K562 (cell line): Measurements from ENCODE around the gene UNKL. TPM values are rescaled to one million over a fixed set of nuclear protein-coding genes. Genes with fewer than 3 reads are reported as not detected.
A peak's percentile ranks its signal among the peaks of the same experiment; 100 is the strongest.

ENCODE experiments used
- COPS2 ChIP-seq: fragments of 450-650 bp; conservative IDR thresholded peaks from 2 replicates; pipeline ENCODE4 v1.6.1; 2016; ENCODE audit warnings: mild to moderate bottlenecking, moderate library complexity
- ETV1 ChIP-seq: fragments of 450-650 bp; conservative IDR thresholded peaks from 2 replicates; pipeline ENCODE4 v1.6.1; 2016; ENCODE audit warnings: missing genetic modification characterization, control low read depth, low read depth, missing compliant biosample characterization
- ILF3 ChIP-seq: fragments of 450-650 bp; IDR thresholded peaks from 2 replicates; pipeline ENCODE4 v1.6.1; 2018; ENCODE audit warnings: antibody characterized with exemption, mild to moderate bottlenecking, moderate library complexity, borderline replicate concordance
- KDM5B ChIP-seq: fragments of 200-600 bp; sonication (generic); IDR thresholded peaks from 2 replicates; pipeline ENCODE4 v1.6.1; 2012; ENCODE audit warnings: low read depth, mild to moderate bottlenecking, moderate library complexity, low read length, control low read depth, inconsistent platforms; ENCODE audit not compliant: insufficient replicate concordance
- MAFK ChIP-seq: IDR thresholded peaks from 2 replicates; pipeline ENCODE4 v1.6.1; 2011; ENCODE audit warnings: low read length, improper control_type of control experiment
- PCBP2 ChIP-seq: fragments of 200-400 bp; formaldehyde crosslinking; IDR thresholded peaks from 2 replicates; pipeline ENCODE4 v1.6.1; 2018; ENCODE audit warnings: low read length, low read depth, mild to moderate bottlenecking, moderate library complexity; ENCODE audit not compliant: poor library complexity, severe bottlenecking
- RBM17 ChIP-seq: fragments of 200-400 bp; formaldehyde crosslinking; IDR thresholded peaks from 2 replicates; pipeline ENCODE4 v1.6.1; 2017; ENCODE audit warnings: low read depth, mild to moderate bottlenecking, low read length, borderline replicate concordance
- TRIM28 ChIP-seq: fragments of 450-650 bp; IDR thresholded peaks from 2 replicates; pipeline ENCODE4 v1.6.1; 2017
- ZBTB17 ChIP-seq: fragments of 450-650 bp; formaldehyde crosslinking; IDR thresholded peaks from 2 replicates; pipeline ENCODE4 v1.4.0; 2020; ENCODE audit warnings: mild to moderate bottlenecking
- ZFP91 ChIP-seq: sonication (generic); formaldehyde crosslinking; IDR thresholded peaks from 2 replicates; pipeline ENCODE4 v1.8.0; 2022; ENCODE audit warnings: mild to moderate bottlenecking, missing genetic modification reagents
- ZNF668 ChIP-seq: fragments of 250-450 bp; sonication (Bioruptor Pico); IDR thresholded peaks from 2 replicates; pipeline ENCODE4 v1.8.0; 2022; ENCODE audit warnings: mild to moderate bottlenecking, inconsistent platforms
- polyA plus RNA-seq, 8 experiments: library from polyadenylated mRNA; depleted of rRNA in 4 of 8; stranded (reverse) in 5 of 8; unstranded in 3 of 8; fragments of >200 nt; fragmentation: Nextera tagmentation in 2 of 8; fragmentation: Illumina TruSeq in 1 of 8; extraction: Ambion mirVana in 2 of 8; extraction: Trizol in 1 of 8; gene quantifications; 2 replicates each; pipeline versions ENCODE4 v1.2.1 to v1.2.3, GENCODE V29; 2011 to 2014; ENCODE audit warnings: inconsistent platforms in 1 of 8, missing spikeins in 1 of 8
- total RNA-seq, 7 experiments: library from RNA; depleted of rRNA in 6 of 7; stranded (reverse); fragments of >200 nt in 6 of 7; fragmentation: Illumina TruSeq in 2 of 7; extraction: Trizol in 2 of 7; gene quantifications; 2 replicates each; pipeline versions ENCODE4 v1.2.1 to v1.2.3, GENCODE V29; 2011 to 2021; ENCODE audit warnings: low replicate concordance in 1 of 7
- TF ChIP-seq, protein P1 (sequence below): fragments of 250-450 bp; sonication (Bioruptor Pico); IDR thresholded peaks from 2 replicates; pipeline ENCODE4 v1.5.1; 2021; ENCODE audit warnings: mild to moderate bottlenecking
- TF ChIP-seq, protein P2 (sequence below): fragments of 450-650 bp; formaldehyde crosslinking; IDR thresholded peaks from 2 replicates; pipeline ENCODE4 v1.4.0; 2022; ENCODE audit warnings: missing genetic modification characterization
- TF ChIP-seq, protein P3 (sequence below): IDR thresholded peaks from 2 replicates; pipeline ENCODE4 v1.6.1; 2012; ENCODE audit warnings: low read depth, low read length, improper control_type of control experiment, borderline replicate concordance
- TF ChIP-seq, protein P4 (sequence below): sonication (generic); formaldehyde crosslinking; IDR thresholded peaks from 2 replicates; pipeline ENCODE4 v1.9.0; 2022; ENCODE audit warnings: mild to moderate bottlenecking, missing genetic modification reagents

Gene UNKL
- total and polyA plus RNA-seq, 9 of the 15 experiments (the other 6 are each of a cell fraction or from before 2014, with no cell fraction given) = 0.37 to 30.2 (median 5.1) TPM

DNA sequence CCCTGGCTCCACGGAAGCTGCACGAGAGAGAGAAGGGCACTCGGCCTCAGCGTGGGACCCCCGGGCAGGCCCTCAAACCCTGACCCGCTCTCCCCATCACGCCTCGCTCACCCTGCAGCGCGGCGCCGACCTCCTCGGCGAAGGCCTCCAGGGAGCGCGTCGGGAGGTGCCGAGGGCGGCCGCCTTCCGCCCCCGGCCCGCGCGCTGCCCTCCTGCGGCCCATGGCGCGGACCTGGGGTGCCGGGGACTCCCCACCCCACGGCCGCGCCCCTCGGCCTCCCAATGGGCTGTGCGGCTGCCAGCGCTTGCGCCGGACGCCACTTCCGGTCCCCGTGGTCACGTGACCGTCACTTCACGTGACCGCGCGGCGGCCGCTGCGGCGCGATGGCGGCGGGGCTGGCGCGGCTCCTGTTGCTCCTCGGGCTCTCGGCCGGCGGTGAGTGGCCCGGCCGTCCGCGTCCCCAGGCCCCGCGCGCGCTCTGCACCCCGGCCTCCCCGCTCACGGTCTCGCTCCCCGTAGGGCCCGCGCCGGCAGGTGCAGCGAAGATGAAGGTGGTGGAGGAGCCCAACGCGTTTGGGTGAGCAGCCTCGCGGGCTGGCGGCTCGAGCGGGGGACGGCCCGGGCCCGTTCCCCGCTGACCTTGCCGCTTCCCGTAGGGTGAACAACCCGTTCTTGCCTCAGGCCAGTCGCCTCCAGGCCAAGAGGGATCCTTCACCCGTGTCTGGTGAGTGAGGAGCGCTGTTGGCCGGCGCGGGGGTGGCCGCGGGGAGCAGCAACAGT is 62.7 kb downstream of the UNKL start, which contains the start of the genes GNPTG and TSR3 (continued):
- TF ChIP-seq, protein P1, sequence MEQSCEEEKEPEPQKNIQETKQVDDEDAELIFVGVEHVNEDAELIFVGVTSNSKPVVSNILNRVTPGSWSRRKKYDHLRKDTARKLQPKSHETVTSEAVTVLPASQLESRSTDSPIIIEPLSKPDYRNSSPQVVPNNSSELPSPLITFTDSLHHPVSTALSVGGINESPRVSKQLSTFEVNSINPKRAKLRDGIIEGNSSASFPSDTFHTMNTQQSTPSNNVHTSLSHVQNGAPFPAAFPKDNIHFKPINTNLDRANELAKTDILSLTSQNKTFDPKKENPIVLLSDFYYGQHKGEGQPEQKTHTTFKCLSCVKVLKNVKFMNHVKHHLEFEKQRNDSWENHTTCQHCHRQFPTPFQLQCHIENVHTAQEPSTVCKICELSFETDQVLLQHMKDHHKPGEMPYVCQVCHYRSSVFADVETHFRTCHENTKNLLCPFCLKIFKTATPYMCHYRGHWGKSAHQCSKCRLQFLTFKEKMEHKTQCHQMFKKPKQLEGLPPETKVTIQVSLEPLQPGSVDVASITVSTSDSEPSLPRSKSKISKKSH = no peak
- TF ChIP-seq ZBTB17 (CRISPR knock-in tag) = 0 out of 2 replicates have a peak, but pooled peaks have one; percentile 18
- TF ChIP-seq COPS2 = no peak
- TF ChIP-seq PCBP2 = no peak
- TF ChIP-seq, protein P2, sequence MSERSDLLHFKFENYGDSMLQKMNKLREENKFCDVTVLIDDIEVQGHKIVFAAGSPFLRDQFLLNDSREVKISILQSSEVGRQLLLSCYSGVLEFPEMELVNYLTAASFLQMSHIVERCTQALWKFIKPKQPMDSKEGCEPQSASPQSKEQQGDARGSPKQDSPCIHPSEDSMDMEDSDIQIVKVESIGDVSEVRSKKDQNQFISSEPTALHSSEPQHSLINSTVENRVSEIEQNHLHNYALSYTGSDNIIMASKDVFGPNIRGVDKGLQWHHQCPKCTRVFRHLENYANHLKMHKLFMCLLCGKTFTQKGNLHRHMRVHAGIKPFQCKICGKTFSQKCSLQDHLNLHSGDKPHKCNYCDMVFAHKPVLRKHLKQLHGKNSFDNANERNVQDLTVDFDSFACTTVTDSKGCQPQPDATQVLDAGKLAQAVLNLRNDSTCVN (CRISPR knock-in tag) = no peak
- 0 out of 2 replicates have a peak, but pooled peaks have one; percentile 27 for TF ChIP-seq ETV1 (tag)
- peak; percentile 76 for TF ChIP-seq KDM5B
- TF ChIP-seq ZFP91 = 0 out of 2 replicates have a peak, but pooled peaks have one; percentile 33
- TF ChIP-seq, protein P3, sequence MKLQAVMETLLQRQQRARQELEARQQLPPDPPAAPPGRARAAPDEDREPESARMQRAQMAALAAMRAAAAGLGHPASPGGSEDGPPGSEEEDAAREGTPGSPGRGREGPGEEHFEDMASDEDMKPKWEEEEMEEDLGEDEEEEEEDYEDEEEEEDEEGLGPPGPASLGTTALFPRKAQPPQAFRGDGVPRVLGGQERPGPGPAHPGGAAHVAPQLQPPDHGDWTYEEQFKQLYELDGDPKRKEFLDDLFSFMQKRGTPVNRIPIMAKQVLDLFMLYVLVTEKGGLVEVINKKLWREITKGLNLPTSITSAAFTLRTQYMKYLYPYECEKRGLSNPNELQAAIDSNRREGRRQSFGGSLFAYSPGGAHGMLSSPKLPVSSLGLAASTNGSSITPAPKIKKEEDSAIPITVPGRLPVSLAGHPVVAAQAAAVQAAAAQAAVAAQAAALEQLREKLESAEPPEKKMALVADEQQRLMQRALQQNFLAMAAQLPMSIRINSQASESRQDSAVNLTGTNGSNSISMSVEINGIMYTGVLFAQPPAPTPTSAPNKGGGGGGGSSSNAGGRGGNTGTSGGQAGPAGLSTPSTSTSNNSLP = no peak
- TF ChIP-seq ZNF668 (CRISPR knock-in tag) = no peak
- no peak for TF ChIP-seq TRIM28
- TF ChIP-seq MAFK = no peak
- TF ChIP-seq, protein P4, sequence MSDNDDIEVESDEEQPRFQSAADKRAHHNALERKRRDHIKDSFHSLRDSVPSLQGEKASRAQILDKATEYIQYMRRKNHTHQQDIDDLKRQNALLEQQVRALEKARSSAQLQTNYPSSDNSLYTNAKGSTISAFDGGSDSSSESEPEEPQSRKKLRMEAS (CRISPR knock-in tag) = peak; percentile 50
- 0 out of 2 replicates have a peak, but pooled peaks have one; percentile 68 for TF ChIP-seq ILF3
- TF ChIP-seq RBM17 = no peak
